BE2C (cell line): ENCODE measurements around the gene SAPCD2.

ENCODE experiments used
- DNase-seq: peaks from one replicate; pipeline ENCODE4 v3.0.0-alpha.2; 2020
- H3K27me3 ChIP-seq: fragments of 250-450 bp; sonication (Bioruptor Pico); 2 replicates; pipeline ENCODE4 v1.5.1; 2020; ENCODE audit warnings: mild to moderate bottlenecking
- H3K36me3 ChIP-seq: fragments of 250-450 bp; sonication (Bioruptor Pico); 2 replicates; pipeline ENCODE4 v1.5.1; 2020; ENCODE audit warnings: mild to moderate bottlenecking
- H3K4me1 ChIP-seq: fragments of 250-450 bp; sonication (Bioruptor Pico); 2 replicates; pipeline ENCODE4 v1.5.1; 2020
- H3K4me3 ChIP-seq: 2 replicates; pipeline ENCODE4 v1.5.1; 2011; ENCODE audit warnings: low read depth, low read length
- H3K9me3 ChIP-seq: fragments of 250-450 bp; sonication (Bioruptor Pico); 2 replicates; pipeline ENCODE4 v1.5.1; 2020
- CTCF ChIP-seq: IDR thresholded peaks from 2 replicates; pipeline ENCODE4 v1.5.1; 2012; ENCODE audit warnings: mild to moderate bottlenecking, low read depth, low read length

SAPCD2 gene

GRCh38 chr9:137017791-137018497 lies 52.4 kb downstream of the SAPCD2 start:
- no peak for TF ChIP-seq CTCF
- Histone ChIP-seq H3K36me3 (peaks cover 32% of the 10 kb centered on the region), H3K27me3 (no peaks in the 10 kb centered on the region), H3K4me3 (no peak overlapping the region), H3K4me1 (peaks cover 4% of the 10 kb centered on the region; the same call in 1 of the 2 replicates), H3K9me3 (no peaks in the 10 kb centered on the region)
- no peak for DNase-seq

GRCh38 chr9:137017071-137017470 lies 53.3 kb downstream of the SAPCD2 start:
- H3K4me1 ChIP-seq: no peaks in the 10 kb centered on the region; the same call in 1 of the 2 replicates
- no peak for TF ChIP-seq CTCF
- H3K9me3 ChIP-seq: no peaks in the 10 kb centered on the region
- H3K27me3 ChIP-seq: no peaks in the 10 kb centered on the region
- no peak for DNase-seq
- no peak overlapping the region for H3K4me3 ChIP-seq
- peaks cover 33% of the 10 kb centered on the region for H3K36me3 ChIP-seq

GRCh38 chr9:137016436-137016835 lies 53.9 kb downstream of the SAPCD2 start:
- Histone ChIP-seq H3K9me3 (no peaks in the 10 kb centered on the region), H3K4me3 (no peak overlapping the region), H3K4me1 (no peaks in the 10 kb centered on the region), H3K27me3 (no peaks in the 10 kb centered on the region), H3K36me3 (peaks cover 33% of the 10 kb centered on the region)
- no peak for DNase-seq
- no peak for TF ChIP-seq CTCF

GRCh38 chr9:137015976-137016375 lies 54.4 kb downstream of the SAPCD2 start:
- Histone ChIP-seq H3K27me3 (no peaks in the 10 kb centered on the region), H3K4me3 (no peak overlapping the region), H3K36me3 (peaks cover 33% of the 10 kb centered on the region), H3K4me1 (no peaks in the 10 kb centered on the region), H3K9me3 (no peaks in the 10 kb centered on the region)
- TF ChIP-seq CTCF: no peak
- no peak for DNase-seq

- Histone ChIP-seq H3K36me3 (peaks cover 33% of the 10 kb centered on the region), H3K4me1 (no peaks in the 10 kb centered on the region), H3K9me3 (no peaks in the 10 kb centered on the region), H3K4me3 (no peak overlapping the region), H3K27me3 (no peaks in the 10 kb centered on the region)
- TF ChIP-seq CTCF: no peak
- DNase-seq: no peak
Measured at GRCh38 chr9:137015540-137015930, 54.8 kb downstream of the SAPCD2 start.

- Histone ChIP-seq H3K4me3 (no peak overlapping the region), H3K4me1 (no peaks in the 10 kb centered on the region), H3K36me3 (peaks cover 33% of the 10 kb centered on the region), H3K9me3 (no peaks in the 10 kb centered on the region), H3K27me3 (no peaks in the 10 kb centered on the region)
- no peak for TF ChIP-seq CTCF
- DNase-seq: no peak
Measured at GRCh38 chr9:137014776-137015539, 55.4 kb downstream of the SAPCD2 start.
